Measurements from ENCODE around the gene NFIA.

GRCh38 chr1:61426885-61427284 is 344.5 kb downstream of the NFIA start:
- TF ChIP-seq TAF1 (IDR thresholded peaks at IDR 0.05; ENCODE audit: borderline replicate concordance, low read depth, low read length) (no peak), POLR2AphosphoS5 (IDR thresholded peaks at IDR 0.05; ENCODE audit: low read depth, low read length) (no peak)

Measured in GM12892 (cell line).